Neural progenitor cell (in vitro differentiated cells): ENCODE measurements around the gene ATP6V0D1.

ENCODE experiments used
- CTCF ChIP-seq: fragments of 200-600 bp; sonication (generic); IDR thresholded peaks from 2 replicates; pipeline ENCODE4 v1.5.1; 2017; ENCODE audit warnings: antibody characterized with exemption, mild to moderate bottlenecking
- EZH2 ChIP-seq: fragments of 200-600 bp; sonication (generic); IDR thresholded peaks from 2 replicates; pipeline ENCODE4 v1.6.1; 2017; ENCODE audit warnings: antibody characterized with exemption, mild to moderate bottlenecking, moderate library complexity
- EZH2phosphoT487 ChIP-seq: fragments of 200-600 bp; sonication (generic); IDR thresholded peaks from 2 replicates; pipeline ENCODE4 v1.6.1; 2017; ENCODE audit warnings: antibody characterized with exemption

- no peak for TF ChIP-seq CTCF
- no peak for TF ChIP-seq EZH2
- no peak for TF ChIP-seq EZH2phosphoT487
Observed at GRCh38 chr16:67391424-67392300, 89.3 kb downstream of the ATP6V0D1 start.
